ENCODE results near the gene NAA80.

Gene NAA80

DNA sequence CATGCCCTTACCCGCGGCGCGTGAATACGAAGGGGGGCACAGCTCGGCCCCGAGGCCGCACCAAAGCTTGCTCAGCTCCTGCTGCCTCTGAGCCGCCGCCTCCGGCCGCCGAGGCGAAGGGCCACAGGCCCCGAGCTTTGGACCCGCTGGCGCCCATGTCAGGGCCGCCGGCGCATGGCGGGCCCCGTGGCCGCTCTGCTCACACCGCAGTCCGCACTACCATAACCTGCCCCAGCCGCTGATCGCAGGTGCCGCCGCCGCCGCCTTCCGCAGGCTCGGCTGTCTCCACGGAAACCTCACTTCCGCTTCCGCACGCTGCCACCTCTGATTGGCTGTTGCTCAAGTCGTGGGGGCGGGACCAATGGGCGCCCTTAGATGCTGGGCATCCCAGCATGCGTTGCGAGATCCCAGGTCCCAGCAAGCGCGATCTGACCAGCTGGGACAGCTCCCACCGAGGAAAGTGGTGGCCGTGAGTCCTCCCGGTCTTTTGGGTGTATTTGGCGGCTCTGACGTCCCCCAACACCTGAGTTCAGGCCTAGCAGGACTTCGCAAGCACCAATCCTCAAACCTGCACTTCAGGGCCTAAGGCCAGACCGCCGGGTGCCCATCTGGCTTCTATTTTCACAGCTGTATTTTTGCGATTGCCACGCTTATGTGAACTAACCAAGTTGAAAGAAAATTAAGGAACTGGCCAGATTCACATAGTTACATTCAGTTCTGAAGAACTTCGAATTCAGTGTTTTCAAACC is 28.9 kb upstream of the NAA80 start, which contains the start of gene TUSC2:
Gene TUSC2, minus strand, starts transcription at position 281 of the 749 bp plus-strand sequence. Its CDS starts 124 bp downstream, at position 157.
- peak; percentile 31 to 93 for DNase-seq

- DNase-seq, result no peak
Observed at GRCh38 chr3:50327129-50327528, 27.9 kb upstream of the NAA80 start.

- no peak for DNase-seq
Observed at GRCh38 chr3:50326182-50326541, 27.0 kb upstream of the NAA80 start.

DNA sequence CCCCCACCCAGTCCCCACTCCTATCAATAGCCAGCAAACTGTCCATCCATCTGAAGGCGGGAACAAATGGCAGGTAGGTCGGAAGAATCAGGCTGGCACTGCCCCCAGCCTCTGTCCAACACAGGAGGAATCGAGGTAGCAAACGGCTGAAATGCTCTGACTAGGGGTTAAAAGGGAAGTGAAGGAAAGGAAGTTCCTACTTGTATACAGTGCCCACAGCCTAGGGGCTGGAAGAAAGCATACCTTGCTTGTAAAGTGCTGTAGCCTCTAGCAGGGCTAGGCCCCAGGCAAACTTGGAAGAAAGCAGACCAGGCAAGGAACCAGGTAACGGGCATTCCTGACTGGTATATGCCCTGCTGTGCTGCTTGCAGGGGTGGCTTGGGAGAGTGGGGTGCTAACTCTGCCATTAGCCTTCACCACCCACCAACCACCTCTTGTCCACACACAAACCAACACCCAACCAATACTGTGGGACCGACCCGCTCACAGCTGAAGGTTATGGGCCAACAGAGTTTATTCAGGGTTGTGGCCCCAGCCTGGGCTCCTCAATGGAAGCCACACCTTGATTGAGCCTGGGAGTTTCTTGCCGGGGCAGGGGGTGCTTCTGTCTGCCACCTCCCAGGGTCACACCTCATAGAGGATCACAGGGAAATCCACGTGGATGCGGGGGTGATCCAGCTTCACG is 26.4 kb upstream of the NAA80 start:
- DNase-seq, result no peak

- DNase-seq, result no peak
Observed at GRCh38 chr3:50325113-50325480, 25.9 kb upstream of the NAA80 start.

DNA sequence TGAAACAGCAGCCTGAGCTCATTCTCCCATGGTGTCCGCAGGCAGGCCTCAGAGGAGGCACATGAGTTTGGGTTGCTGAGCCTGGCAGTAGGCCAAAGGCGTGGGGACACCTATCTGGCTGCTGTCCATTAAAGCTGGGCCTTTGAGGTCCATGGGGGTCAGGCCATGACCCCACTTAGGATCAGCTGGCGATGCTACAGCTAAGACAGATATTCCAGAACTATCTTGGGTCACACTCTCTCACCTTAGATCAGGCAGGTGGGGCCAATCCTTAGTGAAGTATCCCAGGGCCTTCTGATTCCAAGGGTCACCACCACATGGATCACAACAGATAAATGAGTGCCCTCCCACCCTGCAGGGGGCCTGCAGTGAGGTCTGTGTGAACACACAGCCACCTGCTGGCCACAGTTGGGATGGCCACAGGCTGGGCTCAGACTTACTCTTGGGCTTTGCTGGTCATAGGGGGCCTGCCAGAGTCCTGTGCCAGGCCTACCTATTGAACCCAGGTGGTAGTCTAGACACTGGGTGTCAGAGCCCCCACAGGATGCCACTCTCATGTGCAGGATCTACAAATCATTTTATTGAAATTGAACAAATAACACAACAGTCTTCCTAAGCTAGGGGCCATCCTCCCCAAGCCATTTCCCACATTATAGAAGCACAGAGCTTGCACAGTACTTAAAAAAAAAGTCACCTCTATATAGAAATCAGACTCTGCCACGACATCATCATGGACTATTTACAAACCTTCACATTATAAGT is 25.3 kb upstream of the NAA80 start:
- DNase-seq, result peak in 1 of 2 experiments; percentile 65

- no peak for DNase-seq
Observed at GRCh38 chr3:50323614-50324199, 24.5 kb upstream of the NAA80 start.

DNA sequence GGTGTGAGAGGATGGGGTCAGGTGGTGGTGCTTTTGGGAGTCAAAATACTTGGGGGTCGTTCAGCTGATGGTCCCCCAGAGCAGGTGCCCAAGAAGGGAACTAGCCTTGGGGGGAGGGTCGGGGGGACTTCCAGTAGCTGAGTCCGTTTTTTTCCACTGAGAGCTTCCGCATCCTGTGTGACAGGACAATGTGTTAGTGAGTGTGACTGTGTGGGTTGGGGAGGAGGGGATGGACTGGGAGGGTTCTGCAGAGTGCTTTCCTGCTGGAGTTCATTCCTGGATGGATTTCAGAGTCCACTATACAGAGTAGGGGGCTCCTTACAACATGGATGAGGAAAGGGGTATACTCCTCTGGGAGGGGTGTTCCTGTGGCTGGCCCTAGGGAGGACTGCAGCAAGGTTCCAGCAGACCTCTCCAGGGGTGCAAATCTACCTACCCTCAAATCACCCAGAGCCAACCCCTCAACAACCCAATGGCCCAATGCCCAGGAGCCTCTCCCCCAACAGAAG is 23.9 kb upstream of the NAA80 start:
- no peak for DNase-seq

- no peak for DNase-seq
Observed at GRCh38 chr3:50322386-50323091, 23.3 kb upstream of the NAA80 start, which contains the start of gene HYAL2. Gene HYAL2, minus strand, starts transcription at chr3:50322745. Its CDS starts 2,256 bp downstream, at chr3:50320489.

DNA sequence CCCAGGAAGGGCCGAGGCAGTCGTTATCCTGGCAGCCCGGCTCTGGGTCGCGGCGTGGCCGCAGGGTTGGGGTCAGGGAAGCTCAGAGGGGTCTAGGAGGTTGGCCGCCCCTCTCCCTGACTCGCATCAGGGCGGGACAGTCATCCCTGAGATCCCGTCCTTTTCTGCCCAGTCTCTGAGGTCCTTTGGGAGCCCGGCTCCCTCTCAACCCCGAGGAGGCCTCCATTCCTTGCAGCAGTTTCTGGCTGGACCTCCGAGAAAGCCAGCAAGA is 22.8 kb upstream of the NAA80 start:
- DNase-seq, result no peak

GRCh38 chr3:50321336-50322114 is 22.3 kb upstream of the NAA80 start:
- peak; percentile 39 to 80 for DNase-seq

GRCh38 chr3:50320853-50321335 is 21.7 kb upstream of the NAA80 start:
- peak in 1 of 2 experiments; percentile 77 for DNase-seq

DNA sequence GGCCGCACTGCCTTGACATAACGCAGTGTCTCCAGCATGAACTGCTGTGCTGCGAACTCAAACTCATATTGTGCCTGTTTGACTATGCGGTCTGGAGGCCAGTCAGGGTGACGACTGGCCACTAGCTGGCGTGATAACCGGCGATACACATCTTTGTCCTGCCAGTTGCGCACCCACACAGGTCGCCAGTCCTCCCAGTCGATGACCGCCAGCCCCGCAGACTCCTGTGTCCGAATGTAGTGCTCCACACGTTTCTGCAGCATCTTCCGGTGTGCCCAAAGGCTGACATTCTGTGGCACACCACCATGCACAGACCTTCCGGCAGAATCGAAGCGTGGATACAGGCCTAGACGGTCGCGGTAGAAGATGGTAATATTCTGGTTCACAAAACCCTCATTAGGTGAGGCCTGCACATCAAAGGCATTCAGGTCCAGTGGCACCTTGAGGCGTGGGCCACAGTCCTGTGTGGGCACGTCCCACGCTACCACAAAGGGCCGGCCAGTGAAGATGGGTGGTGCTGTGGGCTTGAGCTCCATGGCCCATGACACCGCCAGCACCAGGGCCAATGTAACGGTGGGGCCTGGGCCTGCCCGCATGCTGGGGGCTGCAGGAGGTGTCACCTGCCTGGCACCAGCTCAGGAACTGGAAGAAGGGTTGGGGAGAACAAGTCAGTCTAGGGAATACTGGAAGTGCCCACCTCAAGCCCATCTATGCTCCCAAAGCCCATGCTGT is 20.9 kb upstream of the NAA80 start:
- no peak for DNase-seq

DNA sequence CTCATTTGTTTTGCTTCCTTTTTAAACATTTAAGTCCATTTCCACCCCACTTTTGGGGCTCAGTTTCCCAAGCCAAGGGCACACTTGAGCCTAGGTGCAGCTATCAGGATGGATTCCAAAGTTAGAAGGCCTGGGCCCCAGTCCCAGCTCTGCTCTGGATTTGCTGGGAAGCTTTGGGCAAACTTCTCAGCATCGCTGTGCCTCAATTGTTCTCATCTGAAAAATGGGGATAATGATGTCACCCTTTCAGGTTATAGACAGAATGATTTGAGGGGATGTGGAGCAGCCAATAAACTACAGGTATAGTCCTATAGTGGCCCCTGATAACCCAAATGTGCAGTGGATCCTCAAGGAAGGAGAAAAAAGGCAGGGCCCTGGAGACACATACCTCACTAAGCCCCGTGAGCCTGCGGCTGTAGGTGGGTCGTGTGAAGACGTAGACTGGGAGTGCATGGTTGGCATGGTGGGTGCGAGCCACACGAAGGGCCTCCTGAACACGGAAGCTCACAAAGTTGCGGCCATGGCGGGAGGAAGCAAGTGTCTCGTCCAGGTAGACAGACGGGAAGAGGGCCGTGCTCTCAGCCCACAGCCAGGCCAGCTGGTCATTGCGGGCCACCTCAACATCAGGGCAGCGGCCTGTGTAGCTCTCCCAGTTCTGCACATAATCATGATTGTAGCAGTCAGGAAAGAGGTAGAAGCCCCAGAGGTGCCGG is 20.1 kb upstream of the NAA80 start:
- no peak for DNase-seq

GRCh38 chr3:50318615-50319014 is 19.4 kb upstream of the NAA80 start:
- no peak for DNase-seq

DNA sequence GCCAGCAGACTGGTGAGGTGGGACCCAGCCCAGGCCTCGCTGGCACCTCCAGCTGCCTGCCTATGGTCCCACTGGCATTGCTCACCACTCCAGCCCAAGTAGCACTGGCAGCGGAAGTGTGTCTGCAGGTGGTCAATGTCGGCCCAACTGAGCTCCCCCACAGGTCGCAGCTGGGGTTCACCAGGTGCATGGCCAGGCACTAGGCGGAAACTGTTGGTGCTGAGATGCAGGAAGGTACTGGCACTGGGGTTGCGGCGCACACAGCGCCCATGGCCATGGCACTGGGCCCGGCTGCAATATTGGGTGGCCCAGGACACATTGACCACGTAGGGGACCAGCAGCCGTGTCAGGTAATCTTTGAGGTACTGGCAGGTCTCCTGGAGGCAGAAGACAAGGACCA is 19.0 kb upstream of the NAA80 start:
- DNase-seq, result no peak

- no peak for DNase-seq
Observed at GRCh38 chr3:50317300-50317699, 18.1 kb upstream of the NAA80 start.

GRCh38 chr3:50316657-50317242 is 17.5 kb upstream of the NAA80 start:
- DNase-seq, result no peak

GRCh38 chr3:50314816-50315215 is 15.6 kb upstream of the NAA80 start:
- no peak for DNase-seq

DNA sequence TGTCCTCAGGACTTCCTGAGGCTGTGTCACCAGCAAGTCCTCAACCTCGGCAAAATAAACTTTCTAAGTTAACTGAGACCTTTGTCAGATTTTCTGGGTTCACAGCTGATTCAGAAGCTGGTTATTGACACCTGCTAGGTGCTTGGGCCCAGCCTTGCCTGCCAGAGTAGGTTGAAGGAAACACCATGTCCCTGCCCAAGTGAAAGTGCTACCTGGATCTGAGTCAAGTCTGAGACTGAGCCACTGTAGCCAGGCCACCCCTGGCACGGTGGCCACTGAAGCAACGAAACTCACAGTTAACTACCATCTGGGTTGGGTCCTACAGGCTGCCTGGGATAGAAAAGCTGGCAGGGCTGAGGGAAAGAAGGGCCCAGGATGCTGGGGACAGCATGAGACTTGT is 15.1 kb upstream of the NAA80 start:
- no peak for DNase-seq

Measured in NCI-H446 (cell line).